H9 (cell line): Measurements from ENCODE around the gene RNU1-3. TPM values are rescaled to one million over a fixed set of nuclear protein-coding genes. Genes with fewer than 3 reads are reported as not detected.
"Not testable (repeated sequence)": the region's sequence is repeated elsewhere in the genome, so short reads cannot be mapped to it uniquely, and the experiment has no call there.

Experiments
- DNase-seq: peaks from one replicate; pipeline ENCODE4 v3.0.0-alpha.2; 2017
- H2AFZ ChIP-seq: one replicate; pipeline ENCODE4 v1.6.1; 2013; ENCODE audit warnings: mild to moderate bottlenecking, low read length, control low read depth, moderate library complexity
- H2AK5ac ChIP-seq: 2 replicates; pipeline ENCODE4 v1.6.1; 2013; ENCODE audit warnings: low read length, control low read depth, mixed read lengths; ENCODE audit not compliant: insufficient read length
- H2BK120ac ChIP-seq: one replicate; pipeline ENCODE4 v1.6.1; 2013; ENCODE audit warnings: low read depth, mild to moderate bottlenecking, low read length, control low read depth, inconsistent platforms; ENCODE audit not compliant: poor library complexity, severe bottlenecking
- H2BK12ac ChIP-seq: 2 replicates; pipeline ENCODE4 v1.6.1; 2013; ENCODE audit warnings: low read length, control low read depth, mixed read lengths, low read depth; ENCODE audit not compliant: insufficient read length
- H2BK15ac ChIP-seq: 2 replicates; pipeline ENCODE4 v1.6.1; 2013; ENCODE audit warnings: low read depth, low read length, control low read depth
- H2BK20ac ChIP-seq: one replicate; pipeline ENCODE4 v1.6.1; 2013; ENCODE audit warnings: low read depth, mild to moderate bottlenecking, low read length, control low read depth, inconsistent platforms; ENCODE audit not compliant: poor library complexity, severe bottlenecking
- H2BK5ac ChIP-seq: 2 replicates; pipeline ENCODE4 v1.6.1; 2013; ENCODE audit warnings: low read length, control low read depth, mixed read lengths; ENCODE audit not compliant: insufficient read length
- H3K14ac ChIP-seq: 2 replicates; pipeline ENCODE4 v1.6.1; 2013; ENCODE audit warnings: low read length, control low read depth; ENCODE audit not compliant: insufficient read depth
- H3K18ac ChIP-seq: 2 replicates; pipeline ENCODE4 v1.6.1; 2013; ENCODE audit warnings: low read depth, mild to moderate bottlenecking, mixed read lengths, low read length, control low read depth; ENCODE audit not compliant: insufficient read length
- H3K23ac ChIP-seq: 2 replicates; pipeline ENCODE4 v1.6.1; 2013; ENCODE audit warnings: low read length, control low read depth, mixed read lengths, low read depth; ENCODE audit not compliant: insufficient read length
- H3K23me2 ChIP-seq: 2 replicates; pipeline ENCODE4 v1.6.1; 2013; ENCODE audit warnings: low read depth, mild to moderate bottlenecking, mixed read lengths, low read length, control low read depth; ENCODE audit not compliant: insufficient read length, poor library complexity, severe bottlenecking
- H3K27ac ChIP-seq: 2 replicates; pipeline ENCODE4 v1.5.1; 2013; ENCODE audit warnings: low read length, control low read depth, mixed read lengths, low read depth; ENCODE audit not compliant: insufficient read length
- H3K27me3 ChIP-seq: 2 replicates; pipeline ENCODE4 v1.6.1; 2013; ENCODE audit warnings: low read length, control low read depth, inconsistent platforms; ENCODE audit not compliant: insufficient read depth
- H3K4ac ChIP-seq: 2 replicates; pipeline ENCODE4 v1.6.1; 2013; ENCODE audit warnings: low read depth, mild to moderate bottlenecking, control low read depth, inconsistent platforms, low read length, moderate library complexity
- H3K4me1 ChIP-seq: 2 replicates; pipeline ENCODE4 v1.6.1; 2013; ENCODE audit warnings: low read length, control low read depth, inconsistent platforms; ENCODE audit not compliant: insufficient read depth
- H3K4me2 ChIP-seq: 2 replicates; pipeline ENCODE4 v1.6.1; 2013; ENCODE audit warnings: low read length, control low read depth, mixed read lengths; ENCODE audit not compliant: insufficient read length, insufficient read depth
- H3K56ac ChIP-seq: 2 replicates; pipeline ENCODE4 v1.6.1; 2013; ENCODE audit warnings: low read depth, mild to moderate bottlenecking, mixed read lengths, low read length, control low read depth; ENCODE audit not compliant: insufficient read length
- H3K79me1 ChIP-seq: 2 replicates; pipeline ENCODE4 v1.6.1; 2013; ENCODE audit warnings: low read depth, mild to moderate bottlenecking, moderate library complexity, low read length, control low read depth, inconsistent platforms; ENCODE audit not compliant: insufficient read depth, poor library complexity, severe bottlenecking
- H3K79me2 ChIP-seq: 2 replicates; pipeline ENCODE4 v1.6.1; 2013; ENCODE audit warnings: low read length, control low read depth, inconsistent platforms; ENCODE audit not compliant: insufficient read depth
- H3K9ac ChIP-seq: 2 replicates; pipeline ENCODE4 v1.6.1; 2013; ENCODE audit warnings: low read length, control low read depth, mixed read lengths; ENCODE audit not compliant: insufficient read length; ENCODE audit errors: extremely low read depth
- H3K9me3 ChIP-seq: one replicate; pipeline ENCODE4 v1.6.1; 2013; ENCODE audit warnings: low read depth, low read length, inconsistent platforms; ENCODE audit not compliant: control insufficient read depth
- H3T11ph ChIP-seq: one replicate; pipeline ENCODE4 v1.6.1; 2013; ENCODE audit warnings: mild to moderate bottlenecking, low read length, control low read depth, inconsistent platforms
- H4K20me1 ChIP-seq: one replicate; pipeline ENCODE4 v1.6.1; 2013; ENCODE audit not compliant: control insufficient read depth, insufficient read length, insufficient read depth
- H4K5ac ChIP-seq: 2 replicates; pipeline ENCODE4 v1.6.1; 2013; ENCODE audit warnings: low read depth, mild to moderate bottlenecking, mixed read lengths, low read length, control low read depth; ENCODE audit not compliant: insufficient read length
- H4K8ac ChIP-seq: replicated peaks from 2 replicates; pipeline ENCODE4 v1.6.1; 2013; ENCODE audit warnings: low read length, control low read depth, mixed read lengths, low read depth; ENCODE audit not compliant: insufficient read length
- H4K91ac ChIP-seq: 2 replicates; pipeline ENCODE4 v1.6.1; 2013; ENCODE audit warnings: low read depth, mild to moderate bottlenecking, moderate library complexity, mixed read lengths, low read length, control low read depth; ENCODE audit not compliant: insufficient read length
- H3K27ac Mint-ChIP-seq, 3 experiments: 2 replicates in 2 of 3; 3 replicates in 1 of 3; pipeline ENCODE4 v1.8.0; 2020 to 2021; ENCODE audit warnings: mixed read lengths in 3 of 3, mild to moderate bottlenecking in 1 of 3, moderate library complexity in 1 of 3
- H3K27me3 Mint-ChIP-seq: 2 replicates; pipeline ENCODE4 v1.8.0; 2021; ENCODE audit warnings: low read depth, mild to moderate bottlenecking, moderate library complexity, mixed read lengths
- H3K36me3 Mint-ChIP-seq, 3 experiments: 2 replicates in 2 of 3; 3 replicates in 1 of 3; pipeline ENCODE4 v1.8.0; 2020 to 2021; ENCODE audit warnings: low read depth in 3 of 3, mixed read lengths in 3 of 3; ENCODE audit not compliant: insufficient read depth in 1 of 3
- H3K4me1 Mint-ChIP-seq, 2 experiments: 2 replicates each; pipeline ENCODE4 v1.8.0; 2020; ENCODE audit warnings: mixed read lengths in 2 of 2
- H3K4me3 Mint-ChIP-seq, 2 experiments: 2 replicates in 1 of 2; 3 replicates in 1 of 2; pipeline ENCODE4 v1.8.0; 2020 to 2021; ENCODE audit warnings: mild to moderate bottlenecking in 2 of 2, mixed read lengths in 2 of 2, moderate library complexity in 1 of 2
- H3K9me3 Mint-ChIP-seq, 2 experiments: 2 replicates in 1 of 2; 3 replicates in 1 of 2; pipeline ENCODE4 v1.8.0; 2020; ENCODE audit warnings: mild to moderate bottlenecking in 2 of 2, mixed read lengths in 2 of 2, moderate library complexity in 1 of 2
- CTCF ChIP-seq: fragments of 200-600 bp; sonication (generic); conservative IDR thresholded peaks from 3 replicates; pipeline ENCODE4 v1.8.0; 2021; ENCODE audit warnings: antibody characterized with exemption, mild to moderate bottlenecking
- WGBS: extraction: QIAGEN DNeasy Blood & Tissue Kit; methylation state at CpG from one replicate; pipeline ENCODE4 v1.1.7; 2013; ENCODE audit warnings: missing lambda C conversion rate, low lambda C conversion rate, mixed read lengths; ENCODE audit not compliant: insufficient read length; ENCODE audit errors: extremely low coverage; 5-methylcytosine and 5-hydroxymethylcytosine counted together
- total RNA-seq: library from RNA; stranded (reverse); gene quantifications from 2 replicates; pipeline ENCODE4 v1.2.1, GENCODE V29; 2021

The RNU1-3 gene
- total RNA-seq, 1 experiment from 2014 or later, result 2,051 TPM

DNA sequence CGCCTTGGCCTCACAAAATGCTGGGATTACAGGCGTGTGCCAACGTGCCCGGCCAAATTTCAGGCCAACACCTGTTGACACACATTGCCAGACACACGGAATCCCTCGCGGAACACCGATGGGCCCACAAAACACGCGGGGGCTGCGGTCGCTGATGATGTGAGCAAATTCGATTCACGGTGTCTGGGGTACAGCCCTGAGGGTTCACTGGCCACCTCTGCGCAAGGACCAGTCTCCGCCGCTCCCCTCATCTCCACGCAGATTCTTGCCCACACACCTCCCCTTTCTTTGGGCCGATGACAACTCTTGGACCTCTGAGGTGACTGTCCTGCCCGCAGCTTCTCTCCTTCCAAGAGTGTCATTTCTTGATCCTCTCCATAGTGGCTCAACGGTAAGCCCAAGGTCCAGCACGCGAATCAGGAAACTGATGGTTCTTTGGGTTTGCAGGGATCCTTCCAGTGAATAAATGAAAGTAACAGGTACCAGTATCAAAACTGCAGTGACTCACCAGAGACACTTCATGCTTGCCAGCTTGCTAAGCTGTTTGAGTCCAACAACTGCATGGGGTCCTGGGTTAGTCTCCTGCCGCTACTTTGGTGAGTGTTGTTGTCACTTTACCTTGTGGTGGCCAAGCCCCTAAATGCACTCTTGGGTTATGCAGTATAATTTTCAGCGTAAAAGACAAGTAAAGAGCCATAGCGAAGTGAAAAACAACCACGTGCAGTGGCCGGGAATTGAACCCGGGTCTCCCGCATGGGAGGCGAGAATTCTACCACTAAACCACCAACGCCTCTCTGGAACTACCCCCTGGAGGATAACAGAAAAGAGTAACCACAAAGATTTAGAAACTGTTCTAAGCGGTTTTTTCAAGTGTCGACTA, 11.0 kb upstream of the RNU1-3 start:
- no peak overlapping the region for H3K9ac ChIP-seq
- H2AFZ ChIP-seq, result no peak overlapping the region
- no peak overlapping the region for H4K91ac ChIP-seq
- no peak overlapping the region for H2BK120ac ChIP-seq
- no peak overlapping the region for H2BK20ac ChIP-seq
- Mint-ChIP-seq H3K27me3 (peaks cover 7% of the 10 kb centered on the region), H3K4me1 (peaks cover 14 to 23% of the 10 kb centered on the region in 2 experiments), H3K4me3 (no peak overlapping the region; a peak in 1 of 5 replicates), H3K36me3 (no peaks in the 10 kb centered on the region), H3K27ac (peak overlapping the region in 1 of 3 experiments; percentile 34; a peak in 1 of 7 replicates), H3K9me3 (no peaks in the 10 kb centered on the region; a peak in 1 of 5 replicates)
- H3K79me2 ChIP-seq, result no peaks in the 10 kb centered on the region
- no peak overlapping the region; the same call in 1 of the 2 replicates for H3K14ac ChIP-seq
- no peak overlapping the region for H3T11ph ChIP-seq
- H3K4ac ChIP-seq, result no peak overlapping the region
- no peaks in the 10 kb centered on the region for H4K20me1 ChIP-seq
- H3K27ac ChIP-seq, result no peak overlapping the region
- H4K5ac ChIP-seq, result no peak overlapping the region
- peak overlapping the region; percentile 12 for H3K4me2 ChIP-seq
- H3K18ac ChIP-seq, result no peak overlapping the region
- H4K8ac ChIP-seq, result no peak overlapping the region
- no CpG with 5 or more reads among the region's 34 CpGs for WGBS
- no peak overlapping the region for H2BK5ac ChIP-seq
- peak; percentile 67 for DNase-seq
- no peak overlapping the region for H3K56ac ChIP-seq
- no peak overlapping the region for H2BK12ac ChIP-seq
- H3K9me3 ChIP-seq, result no peaks in the 10 kb centered on the region
- no peak for TF ChIP-seq CTCF
- peaks cover 3% of the 10 kb centered on the region; the same call in 1 of the 2 replicates for H3K4me1 ChIP-seq
- no peaks in the 10 kb centered on the region for H3K23me2 ChIP-seq
- no peak overlapping the region for H2BK15ac ChIP-seq
- no peaks in the 10 kb centered on the region for H3K27me3 ChIP-seq
- no peaks in the 10 kb centered on the region for H3K79me1 ChIP-seq
- no peak overlapping the region for H3K23ac ChIP-seq
- no peak overlapping the region for H2AK5ac ChIP-seq

DNA sequence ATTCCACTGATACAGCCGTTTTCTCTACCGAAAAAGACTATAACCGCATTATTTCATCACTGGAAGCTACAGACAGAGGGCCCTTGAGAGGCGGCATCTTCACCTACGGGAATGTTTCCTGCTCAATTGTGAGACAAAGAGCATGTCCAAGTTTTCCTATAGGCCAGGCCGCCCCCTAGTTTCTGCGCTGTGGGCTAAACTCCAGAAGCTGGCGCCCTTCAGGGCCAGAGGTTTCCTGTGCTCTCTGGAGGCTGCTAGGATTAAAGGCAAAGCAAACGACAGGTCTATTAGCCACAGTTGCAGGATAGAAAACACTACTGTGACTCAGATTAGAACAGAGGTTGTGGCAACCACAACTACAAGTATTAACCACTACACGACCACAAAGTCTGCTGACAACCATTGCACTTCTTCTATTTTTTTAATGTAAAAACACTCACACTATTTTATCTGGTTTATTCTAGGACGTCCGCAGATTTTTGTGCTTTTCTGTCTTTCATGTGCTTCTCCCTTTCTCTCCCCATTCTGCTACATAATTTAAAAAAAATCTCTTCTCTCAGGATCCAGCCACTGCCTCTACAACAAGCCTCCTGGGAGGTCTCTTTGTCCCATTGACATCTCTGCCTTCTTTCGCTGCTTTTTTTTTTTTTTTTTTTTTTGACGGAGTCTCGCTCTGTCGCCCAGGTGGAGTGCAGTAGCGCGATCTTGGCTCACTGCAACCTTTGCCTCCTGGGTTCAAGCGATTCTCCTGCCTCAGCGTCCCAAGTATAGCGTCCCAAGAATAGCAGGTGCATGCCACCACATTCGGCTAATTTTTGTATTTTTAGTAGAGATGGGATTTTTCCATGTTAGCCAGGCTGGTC, 10.1 kb upstream of the RNU1-3 start:
- not testable (repeated sequence) for H3K27me3 ChIP-seq, H2BK15ac ChIP-seq, H3K9ac ChIP-seq, H2BK120ac ChIP-seq, H3K23ac ChIP-seq, H4K5ac ChIP-seq, H2BK12ac ChIP-seq, H3K4ac ChIP-seq, H2BK20ac ChIP-seq, H3K79me2 ChIP-seq, H3K56ac ChIP-seq, H3K36me3 Mint-ChIP-seq, H3K4me2 ChIP-seq, H3K27ac Mint-ChIP-seq, H3K18ac ChIP-seq, H3K23me2 ChIP-seq, H3K9me3 ChIP-seq, H4K20me1 ChIP-seq, H3T11ph ChIP-seq, H2AK5ac ChIP-seq, H3K27ac ChIP-seq, H3K9me3 Mint-ChIP-seq, H3K4me3 Mint-ChIP-seq, H2BK5ac ChIP-seq, H3K14ac ChIP-seq, H2AFZ ChIP-seq, H4K8ac ChIP-seq, H4K91ac ChIP-seq, H3K79me1 ChIP-seq, H3K27me3 Mint-ChIP-seq, H3K4me1 ChIP-seq
- DNase-seq, result peak; percentile 65
- no CpG with 5 or more reads among the region's 22 CpGs for WGBS
- H3K4me1 Mint-ChIP-seq, result peaks cover 14 to 23% of the 10 kb centered on the region in 2 experiments
